ENCODE results near the gene KDM4D.

KDM4D gene

GRCh38 chr11:95042239-95042638 lies 68.7 kb downstream of the KDM4D start:
- TF ChIP-seq CTCF (IDR thresholded peaks at IDR 0.05; ENCODE audit: control extremely low read depth, extremely low read depth, low read depth, missing control alignments), result no peak
- no peak for DNase-seq (ENCODE audit: extremely low spot score)
- ChIA-PET CTCF (interaction anchor here (0.7 kb wide), 1 partner anchor 25 kb away, joined by 3 read pairs; no protein-coding TSS in a partner anchor), POLR2A (no interaction called here)

- TF ChIP-seq CTCF (IDR thresholded peaks at IDR 0.05; ENCODE audit: control extremely low read depth, extremely low read depth, low read depth, missing control alignments), result no peak
- DNase-seq (ENCODE audit: extremely low spot score), result no peak
- CTCF ChIA-PET, result interaction anchor here (2.2 kb wide), 1 partner anchor 26 kb away, joined by 5 read pairs; no protein-coding TSS in a partner anchor
- POLR2A ChIA-PET, result no interaction called here
These were observed 69.4 kb downstream of the KDM4D start for GRCh38 chr11:95042906-95043305.

GRCh38 chr11:95044010-95044409 lies 70.5 kb downstream of the KDM4D start:
- no peak for TF ChIP-seq CTCF (IDR thresholded peaks at IDR 0.05; ENCODE audit: control extremely low read depth, extremely low read depth, low read depth, missing control alignments)
- CTCF ChIA-PET, result interaction anchor here (0.8 to 2.2 kb wide), 3 partner anchors 9 to 24 kb away, joined by 3 to 5 read pairs (median 4); partner anchors contain the start of gene SRSF8
- POLR2A ChIA-PET, result no interaction called here
- DNase-seq (ENCODE audit: extremely low spot score), result no peak

GRCh38 chr11:95045812-95046211 lies 72.3 kb downstream of the KDM4D start:
- ChIA-PET CTCF (interaction anchor here (1.7 kb wide), 1 partner anchor 19 kb away, joined by 4 read pairs; no protein-coding TSS in a partner anchor), POLR2A (no interaction called here)
- no peak for TF ChIP-seq CTCF (IDR thresholded peaks at IDR 0.05; ENCODE audit: control extremely low read depth, extremely low read depth, low read depth, missing control alignments)
- no peak for DNase-seq (ENCODE audit: extremely low spot score)

All from GM10248 (cell line).